Peyer's patch (tissue), 4 donors: ENCODE data around the gene GALP.
"Not testable (repeated sequence)": the region's sequence is repeated elsewhere in the genome, so short reads cannot be mapped to it uniquely, and the experiment has no call there.

ENCODE experiments used
- POLR2A ChIP-seq, 2 donors: fragments of 450-650 bp; IDR thresholded peaks; one replicate each; pipeline ENCODE4 v1.5.1; 2017; ENCODE audit warnings: antibody characterized with exemption in 2 of 2, mild to moderate bottlenecking in 2 of 2, moderate library complexity in 2 of 2
- TF ChIP-seq, protein P1 (sequence below), 6 experiments: fragments of 450-650 bp in 4 of 6; fragments of 200-600 bp in 2 of 6; sonication (generic) in 1 of 6; IDR thresholded peaks; one replicate each; pipeline ENCODE4 v1.5.1; 2017 to 2019; ENCODE audit warnings: antibody characterized with exemption in 6 of 6, mild to moderate bottlenecking in 3 of 6, moderate library complexity in 1 of 6

DNA sequence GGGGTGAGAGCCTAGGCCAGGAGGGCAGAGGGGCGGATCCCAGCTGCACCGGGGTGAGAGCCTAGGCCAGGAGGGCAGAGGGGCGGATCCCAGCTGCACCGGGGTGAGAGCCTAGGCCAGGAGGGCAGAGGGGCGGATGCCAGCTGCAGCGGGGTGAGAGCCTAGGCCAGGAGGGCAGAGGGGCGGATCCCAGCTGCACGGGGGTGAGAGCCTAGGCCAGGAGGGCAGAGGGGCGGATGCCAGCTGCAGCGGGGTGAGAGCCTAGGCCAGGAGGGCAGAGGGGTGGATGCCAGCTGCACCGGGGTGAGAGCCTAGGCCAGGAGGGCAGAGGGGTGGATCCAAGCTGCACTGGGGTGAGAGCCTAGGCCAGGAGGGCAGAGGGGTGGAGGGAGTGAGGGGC is 502 bp downstream of the GALP start:
- TF ChIP-seq, protein P1, sequence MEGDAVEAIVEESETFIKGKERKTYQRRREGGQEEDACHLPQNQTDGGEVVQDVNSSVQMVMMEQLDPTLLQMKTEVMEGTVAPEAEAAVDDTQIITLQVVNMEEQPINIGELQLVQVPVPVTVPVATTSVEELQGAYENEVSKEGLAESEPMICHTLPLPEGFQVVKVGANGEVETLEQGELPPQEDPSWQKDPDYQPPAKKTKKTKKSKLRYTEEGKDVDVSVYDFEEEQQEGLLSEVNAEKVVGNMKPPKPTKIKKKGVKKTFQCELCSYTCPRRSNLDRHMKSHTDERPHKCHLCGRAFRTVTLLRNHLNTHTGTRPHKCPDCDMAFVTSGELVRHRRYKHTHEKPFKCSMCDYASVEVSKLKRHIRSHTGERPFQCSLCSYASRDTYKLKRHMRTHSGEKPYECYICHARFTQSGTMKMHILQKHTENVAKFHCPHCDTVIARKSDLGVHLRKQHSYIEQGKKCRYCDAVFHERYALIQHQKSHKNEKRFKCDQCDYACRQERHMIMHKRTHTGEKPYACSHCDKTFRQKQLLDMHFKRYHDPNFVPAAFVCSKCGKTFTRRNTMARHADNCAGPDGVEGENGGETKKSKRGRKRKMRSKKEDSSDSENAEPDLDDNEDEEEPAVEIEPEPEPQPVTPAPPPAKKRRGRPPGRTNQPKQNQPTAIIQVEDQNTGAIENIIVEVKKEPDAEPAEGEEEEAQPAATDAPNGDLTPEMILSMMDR (IDR thresholded peaks at IDR 0.05), result not testable (repeated sequence)
- not testable (repeated sequence) for TF ChIP-seq POLR2A (IDR thresholded peaks at IDR 0.05)
